ENCODE measurements around the gene TMEM156.
"Not testable (repeated sequence)": the region's sequence is repeated elsewhere in the genome, so short reads cannot be mapped to it uniquely, and the experiment has no call there.

TMEM156 gene

DNA sequence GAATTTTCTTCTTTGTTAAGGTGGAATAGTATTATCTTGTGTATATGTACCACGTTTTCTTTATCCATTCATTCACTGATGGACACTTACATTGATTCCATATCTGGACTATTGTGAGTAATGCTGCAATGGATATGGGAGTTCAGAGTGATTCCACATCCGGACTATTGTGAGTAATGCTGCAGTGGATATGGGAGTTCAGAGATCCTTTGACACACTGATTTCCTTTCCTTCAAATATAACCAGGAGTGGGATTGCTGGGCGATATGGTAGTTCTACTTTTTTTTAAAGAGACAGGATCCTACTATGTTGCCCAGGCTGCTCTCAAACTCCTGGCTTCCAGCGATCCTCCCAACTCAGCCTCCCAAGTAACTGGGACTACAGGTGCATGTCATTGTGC is 12.1 kb downstream of the TMEM156 start:
- H3K4me2 ChIP-seq (ENCODE audit: low read depth, low read length, poor library complexity, severe bottlenecking): no peak overlapping the region
- no peaks in the 10 kb centered on the region for H4K20me1 ChIP-seq (ENCODE audit: low read depth, low read length)
- H3K9ac ChIP-seq (ENCODE audit: low read length): no peak overlapping the region
- peaks cover 8% of the 10 kb centered on the region; the same call in 1 of the 2 replicates for H3F3A ChIP-seq (ENCODE audit: insufficient read depth)
- H3K9me2 ChIP-seq (replicated peaks; ENCODE audit: insufficient read depth, low read length): no peaks in the 10 kb centered on the region
- no peaks in the 10 kb centered on the region for H3K27me3 ChIP-seq (ENCODE audit: low read length)
- no peak overlapping the region for H3K27ac ChIP-seq (ENCODE audit: low read depth, low read length)
- no peaks in the 10 kb centered on the region; the same call in 1 of the 2 replicates for H3K9me3 ChIP-seq (ENCODE audit: insufficient read depth, low read length)
- no peak overlapping the region for H3K4me3 ChIP-seq (ENCODE audit: insufficient read depth, low read length, poor library complexity, severe bottlenecking)
- peaks cover 100% of the 10 kb centered on the region for H3K79me2 ChIP-seq (ENCODE audit: insufficient read depth, low read length)
- no peak for TF ChIP-seq EZH2phosphoT487 (conservative IDR thresholded peaks at IDR 0.05; ENCODE audit: low read length)
- TF ChIP-seq, protein P1, sequence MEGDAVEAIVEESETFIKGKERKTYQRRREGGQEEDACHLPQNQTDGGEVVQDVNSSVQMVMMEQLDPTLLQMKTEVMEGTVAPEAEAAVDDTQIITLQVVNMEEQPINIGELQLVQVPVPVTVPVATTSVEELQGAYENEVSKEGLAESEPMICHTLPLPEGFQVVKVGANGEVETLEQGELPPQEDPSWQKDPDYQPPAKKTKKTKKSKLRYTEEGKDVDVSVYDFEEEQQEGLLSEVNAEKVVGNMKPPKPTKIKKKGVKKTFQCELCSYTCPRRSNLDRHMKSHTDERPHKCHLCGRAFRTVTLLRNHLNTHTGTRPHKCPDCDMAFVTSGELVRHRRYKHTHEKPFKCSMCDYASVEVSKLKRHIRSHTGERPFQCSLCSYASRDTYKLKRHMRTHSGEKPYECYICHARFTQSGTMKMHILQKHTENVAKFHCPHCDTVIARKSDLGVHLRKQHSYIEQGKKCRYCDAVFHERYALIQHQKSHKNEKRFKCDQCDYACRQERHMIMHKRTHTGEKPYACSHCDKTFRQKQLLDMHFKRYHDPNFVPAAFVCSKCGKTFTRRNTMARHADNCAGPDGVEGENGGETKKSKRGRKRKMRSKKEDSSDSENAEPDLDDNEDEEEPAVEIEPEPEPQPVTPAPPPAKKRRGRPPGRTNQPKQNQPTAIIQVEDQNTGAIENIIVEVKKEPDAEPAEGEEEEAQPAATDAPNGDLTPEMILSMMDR (IDR thresholded peaks at IDR 0.05; ENCODE audit: insufficient read depth, low read length, poor library complexity, severe bottlenecking): no peak
- H2AFZ ChIP-seq (ENCODE audit: low read depth, low read length, severe bottlenecking): no peak overlapping the region
- peaks cover 58% of the 10 kb centered on the region for H3K36me3 ChIP-seq (ENCODE audit: low read length)

DNA sequence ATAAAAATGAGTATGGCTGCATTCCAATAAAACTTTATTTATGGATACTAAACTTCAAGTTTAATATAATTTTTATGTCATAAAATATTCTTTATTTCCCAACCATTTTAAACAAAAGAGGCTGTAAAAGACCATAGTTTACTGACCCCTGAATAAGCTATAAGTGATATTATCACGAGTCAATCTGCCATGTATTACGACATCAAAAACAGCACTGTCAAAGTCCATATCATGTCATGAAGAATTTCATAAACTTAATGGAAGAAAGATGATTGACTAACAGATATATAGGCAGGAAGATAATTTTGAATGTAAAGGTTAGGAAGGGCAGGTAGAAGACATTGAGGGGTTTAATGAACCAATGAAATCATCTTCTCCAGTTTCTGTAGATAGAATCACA is 18.2 kb downstream of the TMEM156 start:
- no peak overlapping the region for H2AFZ ChIP-seq (ENCODE audit: low read depth, low read length, severe bottlenecking)
- no peak overlapping the region for H3K4me3 ChIP-seq (ENCODE audit: insufficient read depth, low read length, poor library complexity, severe bottlenecking)
- H3K36me3 ChIP-seq (ENCODE audit: low read length): peaks cover 41% of the 10 kb centered on the region
- H3K27ac ChIP-seq (ENCODE audit: low read depth, low read length): no peak overlapping the region
- H3K4me2 ChIP-seq (ENCODE audit: low read depth, low read length, poor library complexity, severe bottlenecking): no peak overlapping the region
- peaks cover 8% of the 10 kb centered on the region for H4K20me1 ChIP-seq (ENCODE audit: low read depth, low read length)
- H3K9me3 ChIP-seq (ENCODE audit: insufficient read depth, low read length): no peaks in the 10 kb centered on the region
- peaks cover 4% of the 10 kb centered on the region; the same call in 1 of the 2 replicates for H3F3A ChIP-seq (ENCODE audit: insufficient read depth)
- H3K79me2 ChIP-seq (ENCODE audit: insufficient read depth, low read length): peaks cover 98% of the 10 kb centered on the region
- H3K27me3 ChIP-seq (ENCODE audit: low read length): no peaks in the 10 kb centered on the region
- no peaks in the 10 kb centered on the region for H3K9me2 ChIP-seq (replicated peaks; ENCODE audit: insufficient read depth, low read length)
- H3K9ac ChIP-seq (ENCODE audit: low read length): no peak overlapping the region
- TF ChIP-seq, protein P1 (IDR thresholded peaks at IDR 0.05; ENCODE audit: insufficient read depth, low read length, poor library complexity, severe bottlenecking): no peak
- no peak for TF ChIP-seq EZH2phosphoT487 (conservative IDR thresholded peaks at IDR 0.05; ENCODE audit: low read length)

DNA sequence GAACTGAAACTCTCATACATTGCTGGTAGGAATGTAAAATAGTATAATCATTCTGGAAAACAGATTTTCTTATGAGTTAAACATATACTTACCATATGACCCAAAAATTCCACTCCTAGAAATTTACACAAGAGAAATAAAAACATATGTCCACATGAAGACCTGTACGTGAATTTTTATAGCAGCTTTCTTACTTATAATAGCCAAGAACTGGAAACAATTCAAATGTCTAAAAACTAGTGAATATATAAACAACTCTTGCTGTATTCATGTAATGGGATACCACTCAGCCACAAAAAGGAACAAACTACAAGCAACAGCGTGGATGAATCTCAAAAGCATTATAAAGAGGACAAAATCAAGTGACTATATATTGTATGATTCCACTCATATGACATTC is 27.5 kb downstream of the TMEM156 start:
- H3K27ac ChIP-seq (ENCODE audit: low read depth, low read length): no peak overlapping the region
- no peak overlapping the region for H2AFZ ChIP-seq (ENCODE audit: low read depth, low read length, severe bottlenecking)
- H3K4me2 ChIP-seq (ENCODE audit: low read depth, low read length, poor library complexity, severe bottlenecking): no peak overlapping the region
- H3K79me2 ChIP-seq (ENCODE audit: insufficient read depth, low read length): peaks cover 85% of the 10 kb centered on the region
- H3F3A ChIP-seq (ENCODE audit: insufficient read depth): peaks cover 19% of the 10 kb centered on the region; the same call in 1 of the 2 replicates
- no peak for TF ChIP-seq EZH2phosphoT487 (conservative IDR thresholded peaks at IDR 0.05; ENCODE audit: low read length)
- TF ChIP-seq, protein P1 (IDR thresholded peaks at IDR 0.05; ENCODE audit: insufficient read depth, low read length, poor library complexity, severe bottlenecking): no peak
- H3K27me3 ChIP-seq (ENCODE audit: low read length): no peaks in the 10 kb centered on the region
- no peak overlapping the region for H3K9ac ChIP-seq (ENCODE audit: low read length)
- H4K20me1 ChIP-seq (ENCODE audit: low read depth, low read length): peaks cover 9% of the 10 kb centered on the region
- H3K36me3 ChIP-seq (ENCODE audit: low read length): peaks cover 35% of the 10 kb centered on the region; the same call in 1 of the 2 replicates
- no peaks in the 10 kb centered on the region for H3K9me3 ChIP-seq (ENCODE audit: insufficient read depth, low read length)
- H3K9me2 ChIP-seq (replicated peaks; ENCODE audit: insufficient read depth, low read length): no peaks in the 10 kb centered on the region
- H3K4me3 ChIP-seq (ENCODE audit: insufficient read depth, low read length, poor library complexity, severe bottlenecking): no peak overlapping the region

DNA sequence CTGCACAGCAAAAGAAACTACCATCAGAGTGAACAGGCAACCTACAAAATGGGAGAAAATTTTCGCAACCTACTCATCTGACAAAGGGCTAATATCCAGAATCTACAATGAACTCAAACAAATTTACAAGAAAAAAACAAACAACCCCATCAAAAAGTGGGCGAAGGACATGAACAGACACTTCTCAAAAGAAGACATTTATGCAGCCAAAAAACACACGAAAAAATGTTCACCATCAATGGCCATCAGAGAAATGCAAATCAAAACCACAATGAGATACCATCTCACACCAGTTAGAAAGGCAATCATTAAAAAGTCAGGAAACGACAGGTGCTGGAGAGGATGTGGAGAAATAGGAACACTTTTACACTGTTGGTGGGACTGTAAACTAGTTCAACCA is 30.2 kb downstream of the TMEM156 start:
- not testable (repeated sequence) for H3K9me3 ChIP-seq (ENCODE audit: insufficient read depth, low read length); H3K4me3 ChIP-seq (ENCODE audit: insufficient read depth, low read length, poor library complexity, severe bottlenecking); H4K20me1 ChIP-seq (ENCODE audit: low read depth, low read length)

More for the DNA sequence above, 30.2 kb downstream of the TMEM156 start:
- Histone ChIP-seq H3K79me2 (ENCODE audit: insufficient read depth, low read length) (peaks cover 80% of the 10 kb centered on the region), H3F3A (ENCODE audit: insufficient read depth) (peaks cover 16% of the 10 kb centered on the region; the same call in 1 of the 2 replicates), H3K36me3 (ENCODE audit: low read length) (peaks cover 41% of the 10 kb centered on the region; the same call in 1 of the 2 replicates)
- H2AFZ ChIP-seq (ENCODE audit: low read depth, low read length, severe bottlenecking); H3K9me2 ChIP-seq (replicated peaks; ENCODE audit: insufficient read depth, low read length); H3K9ac ChIP-seq (ENCODE audit: low read length); H3K27ac ChIP-seq (ENCODE audit: low read depth, low read length); H3K27me3 ChIP-seq (ENCODE audit: low read length); H3K4me2 ChIP-seq (ENCODE audit: low read depth, low read length, poor library complexity, severe bottlenecking): not testable (repeated sequence)

Measured in SU-DHL-6 (cell line).